ENCODE data around the gene HLA-DPB1.

DNA sequence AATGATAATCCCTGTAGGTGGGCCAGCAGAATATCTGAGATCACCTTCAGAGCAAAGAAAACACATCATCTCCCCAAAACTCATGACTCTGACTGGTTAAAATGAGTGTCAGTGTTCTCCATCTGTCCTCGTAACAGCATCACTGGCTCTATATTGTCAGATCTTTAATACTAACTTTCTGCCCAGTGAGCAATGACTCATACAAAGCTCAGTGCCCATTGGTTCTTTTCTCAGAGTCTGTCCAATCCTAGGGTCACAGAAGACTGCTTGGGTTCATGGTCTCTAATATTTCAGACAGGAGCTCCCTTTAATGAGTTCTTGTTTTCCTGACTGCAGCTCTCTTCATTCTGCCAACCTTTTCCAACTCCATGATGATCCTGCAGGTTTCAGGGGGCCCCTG, 36.4 kb downstream of the HLA-DPB1 start:
- TF ChIP-seq EZH2 (IDR thresholded peaks at IDR 0.05) (no peak), POLR2AphosphoS5 (IDR thresholded peaks at IDR 0.05; ENCODE audit: borderline replicate concordance, low read depth, low read length) (no peak), FOXP2 (optimal IDR thresholded peaks at IDR 0.05; ENCODE audit: control extremely low read depth, extremely low read length, insufficient read depth) (no peak)

Measured in SK-N-MC (cell line).